ENCODE measurements around the gene ANKS1A.

DNA sequence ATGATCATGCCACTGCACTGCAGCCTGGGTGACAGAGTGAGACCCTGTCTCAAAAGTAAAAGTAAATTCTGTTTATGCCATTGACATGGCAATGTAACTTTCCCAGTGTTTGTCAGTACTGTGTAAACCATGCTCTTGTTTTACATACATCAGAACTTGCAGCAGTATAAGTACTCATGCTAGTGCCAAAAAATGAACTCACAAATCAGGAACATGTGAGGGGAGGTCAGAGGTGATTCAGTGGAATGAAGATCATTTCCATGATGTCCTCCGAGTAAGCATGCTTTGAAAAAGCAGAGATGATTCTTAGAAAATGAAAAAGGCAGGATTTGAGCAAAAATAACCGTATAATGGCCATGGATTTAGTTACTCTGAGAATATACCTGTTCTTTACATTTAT, 81.9 kb downstream of the ANKS1A start:
- TF ChIP-seq, protein P1, sequence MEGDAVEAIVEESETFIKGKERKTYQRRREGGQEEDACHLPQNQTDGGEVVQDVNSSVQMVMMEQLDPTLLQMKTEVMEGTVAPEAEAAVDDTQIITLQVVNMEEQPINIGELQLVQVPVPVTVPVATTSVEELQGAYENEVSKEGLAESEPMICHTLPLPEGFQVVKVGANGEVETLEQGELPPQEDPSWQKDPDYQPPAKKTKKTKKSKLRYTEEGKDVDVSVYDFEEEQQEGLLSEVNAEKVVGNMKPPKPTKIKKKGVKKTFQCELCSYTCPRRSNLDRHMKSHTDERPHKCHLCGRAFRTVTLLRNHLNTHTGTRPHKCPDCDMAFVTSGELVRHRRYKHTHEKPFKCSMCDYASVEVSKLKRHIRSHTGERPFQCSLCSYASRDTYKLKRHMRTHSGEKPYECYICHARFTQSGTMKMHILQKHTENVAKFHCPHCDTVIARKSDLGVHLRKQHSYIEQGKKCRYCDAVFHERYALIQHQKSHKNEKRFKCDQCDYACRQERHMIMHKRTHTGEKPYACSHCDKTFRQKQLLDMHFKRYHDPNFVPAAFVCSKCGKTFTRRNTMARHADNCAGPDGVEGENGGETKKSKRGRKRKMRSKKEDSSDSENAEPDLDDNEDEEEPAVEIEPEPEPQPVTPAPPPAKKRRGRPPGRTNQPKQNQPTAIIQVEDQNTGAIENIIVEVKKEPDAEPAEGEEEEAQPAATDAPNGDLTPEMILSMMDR (conservative IDR thresholded peaks at IDR 0.05; ENCODE audit: low read depth, low read length), result no peak
- TF ChIP-seq EZH2 (IDR thresholded peaks at IDR 0.05; ENCODE audit: borderline replicate concordance, low read depth, low read length, poor library complexity, severe bottlenecking), result no peak
